Vagina (tissue), 2 donors: ENCODE measurements around the gene XPA.

ENCODE experiments used
- CTCF ChIP-seq, 3 experiments: fragments of 450-650 bp in 2 of 3; fragments of 200-600 bp in 1 of 3; sonication (generic) in 1 of 3; IDR thresholded peaks; one replicate each; pipeline ENCODE4 v1.5.1; 2017 to 2019; ENCODE audit warnings: antibody characterized with exemption in 3 of 3, mild to moderate bottlenecking in 2 of 3, moderate library complexity in 2 of 3
- POLR2AphosphoS5 ChIP-seq, 2 donors: sonication (generic); formaldehyde crosslinking; IDR thresholded peaks; one replicate each; pipeline ENCODE4 v1.9.0; 2017; ENCODE audit warnings: antibody characterized with exemption in 2 of 2, mild to moderate bottlenecking in 2 of 2, low read depth in 1 of 2; ENCODE audit not compliant: insufficient read depth in 1 of 2

GRCh38 chr9:97660340-97660739 is 36.8 kb downstream of the XPA start:
- TF ChIP-seq CTCF (IDR thresholded peaks at IDR 0.05): no peak
- no peak for TF ChIP-seq POLR2AphosphoS5 (IDR thresholded peaks at IDR 0.05; ENCODE audit: insufficient read depth in 1 of 2, low read depth in 1 of 2)
